DND-41 (cell line): ENCODE measurements around the gene VDAC2.

Experiments
- ATAC-seq: fragments of 200-7000 bp; cut with Tn5 transposase; 3 replicates; pipeline ENCODE4 v1.9.1; 2021; ENCODE audit warnings: low read depth; ENCODE audit not compliant: insufficient read depth
- DNase-seq: peaks from one replicate; pipeline ENCODE4 v3.0.0-alpha.2; 2020
- H2AFZ ChIP-seq: 2 replicates; pipeline ENCODE4 v1.6.0; 2012; ENCODE audit warnings: low read depth, low read length
- H3K27ac ChIP-seq: 2 replicates; pipeline ENCODE4 v1.5.1; 2012; ENCODE audit warnings: low read length, inconsistent platforms
- H3K27me3 ChIP-seq: fragments of 200-600 bp; sonication (generic); 2 replicates; pipeline ENCODE4 v1.6.0; 2012; ENCODE audit warnings: low read length, mild to moderate bottlenecking, inconsistent platforms; ENCODE audit not compliant: insufficient read depth, poor library complexity
- H3K36me3 ChIP-seq: 2 replicates; pipeline ENCODE4 v1.5.1; 2012; ENCODE audit warnings: low read length, inconsistent platforms; ENCODE audit not compliant: insufficient read depth
- H3K4me1 ChIP-seq: 2 replicates; pipeline ENCODE4 v1.5.1; 2012; ENCODE audit warnings: mild to moderate bottlenecking, low read length; ENCODE audit not compliant: insufficient read depth
- H3K4me2 ChIP-seq: 2 replicates; pipeline ENCODE4 v1.6.0; 2012; ENCODE audit warnings: mild to moderate bottlenecking, moderate library complexity, low read length, inconsistent platforms; ENCODE audit not compliant: insufficient read depth
- H3K4me3 ChIP-seq, 2 experiments: fragments of 200-600 bp in 1 of 2; shearing (Covaris generic) in 1 of 2; 2 replicates each; pipeline ENCODE4 v1.5.1; 2012 to 2016; ENCODE audit warnings: inconsistent platforms in 2 of 2, low read length in 2 of 2, mild to moderate bottlenecking in 2 of 2, low read depth in 1 of 2, moderate library complexity in 1 of 2
- H3K79me2 ChIP-seq: 2 replicates; pipeline ENCODE4 v1.6.0; 2012; ENCODE audit warnings: low read length, inconsistent platforms; ENCODE audit not compliant: insufficient read depth
- H3K9ac ChIP-seq: 2 replicates; pipeline ENCODE4 v1.6.0; 2012; ENCODE audit warnings: low read depth, mild to moderate bottlenecking, inconsistent platforms, low read length, moderate library complexity
- H3K9me3 ChIP-seq: 2 replicates; pipeline ENCODE4 v1.5.1; 2012; ENCODE audit warnings: low read length, moderate library complexity, mild to moderate bottlenecking, inconsistent platforms; ENCODE audit not compliant: insufficient read depth, severe bottlenecking
- H4K20me1 ChIP-seq: 2 replicates; pipeline ENCODE4 v1.6.0; 2012; ENCODE audit warnings: low read length; ENCODE audit not compliant: insufficient read depth
- CTCF ChIP-seq: IDR thresholded peaks from 2 replicates; pipeline ENCODE4 v1.5.1; 2012; ENCODE audit warnings: borderline replicate concordance, low read length, moderate library complexity, mild to moderate bottlenecking; ENCODE audit not compliant: poor library complexity, severe bottlenecking; ENCODE audit errors: extremely low read depth
- EZH2 ChIP-seq: IDR thresholded peaks from 3 replicates; pipeline ENCODE4 v1.6.1; 2012; ENCODE audit warnings: borderline replicate concordance, low read depth, mild to moderate bottlenecking, moderate library complexity, low read length, inconsistent platforms; ENCODE audit not compliant: severe bottlenecking

The VDAC2 gene

GRCh38 chr10:75253281-75254220 is 43.0 kb downstream of the VDAC2 start:
- DNase-seq: no peak
- TF ChIP-seq EZH2 (no peak), CTCF (no peak)

GRCh38 chr10:75254739-75255138 is 44.1 kb downstream of the VDAC2 start:
- Histone ChIP-seq H3K4me3 (no peak overlapping the region), H3K79me2 (no peaks in the 10 kb centered on the region), H3K27ac (no peak overlapping the region), H3K36me3 (no peaks in the 10 kb centered on the region), H3K9ac (no peak overlapping the region), H3K4me2 (no peak overlapping the region), H3K9me3 (peaks cover 22% of the 10 kb centered on the region), H3K4me1 (no peaks in the 10 kb centered on the region), H3K27me3 (no peaks in the 10 kb centered on the region), H2AFZ (no peak overlapping the region), H4K20me1 (no peaks in the 10 kb centered on the region)
- ATAC-seq: no peak
- DNase-seq: no peak
- TF ChIP-seq CTCF (no peak), EZH2 (no peak)

More at GRCh38 chr10:75253281-75254220, 43.0 kb downstream of the VDAC2 start:
- no peak for ATAC-seq
- no peak overlapping the region for H2AFZ ChIP-seq
- H3K36me3 ChIP-seq: no peaks in the 10 kb centered on the region
- no peak overlapping the region for H3K9ac ChIP-seq
- H4K20me1 ChIP-seq: no peaks in the 10 kb centered on the region
- no peaks in the 10 kb centered on the region for H3K27me3 ChIP-seq
- H3K9me3 ChIP-seq: peaks cover 22% of the 10 kb centered on the region
- no peak overlapping the region for H3K27ac ChIP-seq
- H3K4me3 ChIP-seq: no peak overlapping the region
- no peaks in the 10 kb centered on the region for H3K4me1 ChIP-seq
- H3K4me2 ChIP-seq: no peak overlapping the region
- no peaks in the 10 kb centered on the region for H3K79me2 ChIP-seq

GRCh38 chr10:75260990-75261389 is 50.4 kb downstream of the VDAC2 start:
- Histone ChIP-seq H3K4me3 (no peak overlapping the region), H3K27ac (no peak overlapping the region), H3K27me3 (no peaks in the 10 kb centered on the region), H3K36me3 (no peaks in the 10 kb centered on the region), H3K9me3 (no peaks in the 10 kb centered on the region), H4K20me1 (no peaks in the 10 kb centered on the region), H2AFZ (no peak overlapping the region), H3K9ac (no peak overlapping the region), H3K79me2 (no peaks in the 10 kb centered on the region), H3K4me2 (no peak overlapping the region), H3K4me1 (no peaks in the 10 kb centered on the region)
- no peak for DNase-seq
- ATAC-seq: no peak
- TF ChIP-seq CTCF: no peak
- no peak for TF ChIP-seq EZH2
